NCI-H128 (cell line): Measurements from ENCODE around the gene MYO16.
"Not testable (repeated sequence)": the region's sequence is repeated elsewhere in the genome, so short reads cannot be mapped to it uniquely, and the experiment has no call there.

ENCODE experiments used
- DNase-seq: peaks from one replicate; lab custom pipeline; 2025; ENCODE audit not compliant: unreplicated experiment; lab: John Stamatoyannopoulos, UW

Gene MYO16

GRCh38 chr13:108877300-108877699 is 247.9 kb downstream of the MYO16 start:
- no peak for DNase-seq

GRCh38 chr13:108878732-108879131 is 249.3 kb downstream of the MYO16 start:
- DNase-seq, result no peak

DNA sequence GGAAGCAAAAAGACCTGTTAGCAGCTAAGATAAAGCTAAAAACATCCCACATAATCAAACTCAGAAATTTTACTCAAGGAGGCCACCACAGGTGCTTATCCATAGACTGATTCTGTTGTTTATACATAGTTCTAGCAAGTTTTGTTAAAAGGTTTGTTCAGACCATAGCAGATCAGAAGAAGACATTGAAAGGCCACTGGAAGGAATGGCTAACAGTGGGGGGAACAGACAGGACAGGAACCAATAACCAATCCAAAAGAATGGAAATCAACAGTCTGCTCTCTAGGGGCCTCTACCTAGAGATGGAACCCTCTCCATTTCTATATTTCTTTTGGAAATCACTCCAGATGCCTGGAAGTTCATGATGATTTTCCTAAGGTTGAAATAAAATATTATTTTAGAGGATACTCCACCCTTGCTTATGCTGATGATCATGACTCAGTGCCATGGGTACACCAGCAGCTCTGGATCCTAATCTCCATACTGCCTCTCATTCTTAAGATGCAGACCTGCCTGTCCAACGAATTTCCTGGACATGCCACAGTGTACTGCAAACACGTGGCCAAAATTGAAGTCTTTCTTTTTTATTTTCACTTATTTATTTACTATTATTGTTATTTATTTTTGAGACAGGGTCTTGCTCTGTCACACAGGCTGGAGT is 260.0 kb downstream of the MYO16 start:
- no peak for DNase-seq

DNA sequence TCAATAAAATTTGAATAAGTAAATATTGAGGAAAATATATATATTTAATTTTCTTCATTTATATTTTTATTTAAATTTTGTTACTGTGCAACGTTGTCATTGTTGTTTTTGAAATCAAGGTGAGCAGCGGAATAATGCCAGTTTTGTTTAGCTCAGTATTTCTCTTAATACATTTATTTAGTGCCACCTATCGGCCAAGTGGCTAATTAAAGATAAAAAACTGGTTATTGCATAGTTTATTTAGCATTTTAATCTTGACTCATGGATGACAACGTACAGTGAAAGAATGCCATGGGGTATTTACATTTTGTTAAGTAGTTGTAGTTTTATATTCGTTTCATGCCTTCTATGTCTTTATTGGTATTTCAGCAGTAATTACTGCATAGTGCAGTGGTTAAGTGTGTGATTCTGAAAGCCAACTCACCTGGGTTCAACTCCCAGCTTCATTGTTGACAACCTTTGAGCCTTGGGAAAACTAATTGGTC is 265.9 kb downstream of the MYO16 start:
- peak; percentile 42 for DNase-seq

GRCh38 chr13:108897955-108898354 is 268.5 kb downstream of the MYO16 start:
- DNase-seq, result no peak

- no peak for DNase-seq
These were observed 273.2 kb downstream of the MYO16 start for GRCh38 chr13:108902405-108903155.

DNA sequence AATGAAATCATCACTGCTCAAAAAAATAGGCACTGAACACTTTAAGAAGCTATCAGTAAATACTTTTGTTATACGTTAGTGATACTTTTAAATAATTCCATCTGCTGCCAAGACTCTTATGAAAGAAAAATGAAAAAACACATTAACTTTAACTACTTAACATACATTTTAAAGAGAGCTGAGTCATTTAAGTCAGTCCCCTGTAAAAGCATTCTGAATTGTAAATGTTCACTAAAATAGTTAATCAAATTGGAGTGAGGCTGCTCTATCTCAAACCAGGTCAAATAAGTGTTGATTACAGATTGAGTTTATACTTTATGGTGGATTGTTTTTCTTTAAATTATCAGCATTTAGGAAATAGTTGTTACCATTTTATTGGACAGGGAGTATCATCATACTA is 274.2 kb downstream of the MYO16 start:
- no peak for DNase-seq

DNA sequence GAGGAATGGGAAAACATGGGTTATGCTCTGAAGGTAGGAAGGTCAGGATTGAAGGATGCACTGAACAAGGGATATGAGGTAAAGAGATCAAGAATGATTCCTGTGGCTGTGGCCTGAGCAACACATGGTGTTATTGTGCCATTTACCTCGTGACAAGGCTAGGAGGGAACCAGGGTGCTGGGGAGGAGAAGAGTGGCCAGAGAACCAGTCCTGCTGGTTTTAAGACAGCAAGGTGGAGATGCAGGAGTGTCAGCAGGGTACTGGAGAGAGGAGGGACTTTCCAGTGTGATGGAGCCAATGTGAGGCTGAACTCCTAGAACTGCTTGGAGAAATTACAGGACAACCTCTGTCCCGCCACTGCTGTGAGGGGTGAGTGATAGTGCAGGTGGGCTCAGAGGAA is 282.4 kb downstream of the MYO16 start:
- no peak for DNase-seq

- DNase-seq, result not testable (repeated sequence)
These were observed 284.3 kb downstream of the MYO16 start for GRCh38 chr13:108913731-108914130.

- DNase-seq, result no peak
These were observed 285.8 kb downstream of the MYO16 start for GRCh38 chr13:108915095-108915633.

DNA sequence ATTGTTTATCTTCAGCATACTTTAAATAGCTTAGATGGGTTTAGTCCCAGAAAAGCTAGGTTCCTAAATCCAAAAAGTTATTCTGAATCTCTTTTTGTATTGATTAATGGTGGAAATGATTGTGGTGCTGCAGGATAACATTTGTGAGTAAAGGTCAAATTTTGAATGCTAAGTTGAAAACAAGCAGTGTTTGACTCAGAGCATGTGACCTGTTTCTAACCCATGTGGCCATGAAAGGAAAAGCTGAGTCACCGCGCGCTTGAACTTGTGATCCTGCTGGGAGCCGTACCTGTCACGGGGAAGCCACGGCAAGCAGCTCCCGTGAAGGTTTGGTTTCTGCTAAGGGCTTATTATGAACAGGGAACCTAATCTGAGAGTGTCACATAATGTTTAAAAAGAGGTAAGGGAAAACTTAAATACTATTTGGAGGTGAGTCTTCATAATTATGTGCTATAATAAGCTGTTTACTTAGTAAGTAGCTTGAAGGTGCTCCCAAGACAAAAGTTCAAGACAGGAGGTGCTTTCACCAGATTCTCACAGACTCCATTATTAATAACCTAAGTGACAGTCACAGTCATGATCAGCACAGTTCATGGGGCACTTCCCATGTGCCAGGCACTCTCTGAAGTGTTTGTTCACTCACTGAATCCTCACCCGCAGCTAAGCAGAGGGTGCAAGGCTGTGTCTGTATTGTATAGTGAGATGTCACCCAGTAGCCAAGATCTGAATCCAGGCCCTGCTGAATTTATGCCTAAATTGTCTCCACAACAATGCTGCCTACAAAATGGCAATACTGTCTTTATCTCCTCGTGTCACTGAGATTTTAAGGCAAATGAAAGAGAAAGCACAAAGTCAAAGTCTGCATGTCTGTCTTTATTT is 286.5 kb downstream of the MYO16 start:
- no peak for DNase-seq

GRCh38 chr13:108917581-108917980 is 288.2 kb downstream of the MYO16 start:
- DNase-seq, result no peak

- DNase-seq, result no peak
These were observed 289.9 kb downstream of the MYO16 start for GRCh38 chr13:108919036-108919907.

DNA sequence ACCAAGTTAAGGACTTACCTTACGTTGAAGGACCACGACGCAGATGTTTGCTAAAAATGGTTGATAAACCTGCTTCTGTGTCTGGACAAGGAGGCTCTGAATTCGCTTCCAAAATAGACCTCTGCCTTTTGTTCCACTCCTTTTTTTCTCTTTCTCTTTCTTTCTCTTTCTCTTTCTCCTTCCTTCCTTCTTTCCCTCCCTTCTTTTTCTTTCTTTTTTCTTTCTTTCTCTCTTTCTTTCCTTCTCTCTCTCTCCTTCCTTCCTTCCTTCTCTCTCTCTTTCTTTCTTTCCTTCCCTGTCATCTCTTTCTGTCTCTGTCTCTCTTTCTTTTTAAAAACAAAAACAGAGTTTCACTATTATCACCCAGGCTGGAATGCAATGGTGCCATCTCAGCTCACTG is 290.7 kb downstream of the MYO16 start:
- DNase-seq, result no peak

- DNase-seq, result no peak
These were observed 291.8 kb downstream of the MYO16 start for GRCh38 chr13:108921238-108921637.

GRCh38 chr13:108922108-108922507 is 292.7 kb downstream of the MYO16 start:
- DNase-seq, result no peak

- no peak for DNase-seq
These were observed 294.1 kb downstream of the MYO16 start for GRCh38 chr13:108923386-108924047.

- DNase-seq, result no peak
These were observed 294.7 kb downstream of the MYO16 start for GRCh38 chr13:108924134-108924533.

- DNase-seq, result no peak
These were observed 295.1 kb downstream of the MYO16 start for GRCh38 chr13:108924541-108924940.

- no peak for DNase-seq
These were observed 295.7 kb downstream of the MYO16 start for GRCh38 chr13:108925070-108925469.
